Measurements from ENCODE around the gene SLC26A9. TPM values are rescaled to one million over a fixed set of nuclear protein-coding genes. Genes with fewer than 3 reads are reported as not detected.
A peak's percentile ranks its signal among the peaks of the same experiment; 100 is the strongest.

SLC26A9 gene
- total and polyA plus RNA-seq, 2 experiments from 2014 or later: not detected

DNA sequence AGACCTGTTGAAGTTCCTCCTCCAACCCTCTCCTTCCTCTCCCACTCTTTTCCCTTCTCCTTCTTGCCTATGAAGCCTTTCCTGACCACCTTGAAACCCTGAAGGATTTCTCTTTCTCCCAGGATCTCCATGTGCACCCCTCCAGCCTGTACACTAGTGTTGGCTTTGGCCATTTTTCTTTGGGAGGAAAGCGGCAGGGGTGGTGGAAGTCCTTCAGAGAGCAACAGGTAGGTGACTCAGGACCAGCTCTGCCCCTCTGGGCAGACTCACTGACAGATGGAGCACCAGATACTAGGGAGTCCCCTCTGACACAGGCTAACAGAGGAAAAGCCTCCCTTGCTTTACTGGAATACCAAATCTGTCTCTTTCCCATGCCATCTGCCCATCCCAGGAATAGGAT lies 4.6 kb downstream of the SLC26A9 start:
- peak overlapping the region; percentile 96; the same call in 1 of the 2 replicates for H2AFZ ChIP-seq
- no peak overlapping the region for H3K4me3 ChIP-seq
- H3K9me3 Mint-ChIP-seq: no peaks in the 10 kb centered on the region; the same call in 2 of the 3 replicates
- H3K4me3 Mint-ChIP-seq: no peak overlapping the region
- H3K4me1 ChIP-seq (ENCODE audit: insufficient read depth): peaks cover 11% of the 10 kb centered on the region
- H3K4me1 Mint-ChIP-seq: peaks cover 26% of the 10 kb centered on the region
- no peak overlapping the region for H3K27ac ChIP-seq (ENCODE audit: low read depth)
- TF ChIP-seq, protein P1, sequence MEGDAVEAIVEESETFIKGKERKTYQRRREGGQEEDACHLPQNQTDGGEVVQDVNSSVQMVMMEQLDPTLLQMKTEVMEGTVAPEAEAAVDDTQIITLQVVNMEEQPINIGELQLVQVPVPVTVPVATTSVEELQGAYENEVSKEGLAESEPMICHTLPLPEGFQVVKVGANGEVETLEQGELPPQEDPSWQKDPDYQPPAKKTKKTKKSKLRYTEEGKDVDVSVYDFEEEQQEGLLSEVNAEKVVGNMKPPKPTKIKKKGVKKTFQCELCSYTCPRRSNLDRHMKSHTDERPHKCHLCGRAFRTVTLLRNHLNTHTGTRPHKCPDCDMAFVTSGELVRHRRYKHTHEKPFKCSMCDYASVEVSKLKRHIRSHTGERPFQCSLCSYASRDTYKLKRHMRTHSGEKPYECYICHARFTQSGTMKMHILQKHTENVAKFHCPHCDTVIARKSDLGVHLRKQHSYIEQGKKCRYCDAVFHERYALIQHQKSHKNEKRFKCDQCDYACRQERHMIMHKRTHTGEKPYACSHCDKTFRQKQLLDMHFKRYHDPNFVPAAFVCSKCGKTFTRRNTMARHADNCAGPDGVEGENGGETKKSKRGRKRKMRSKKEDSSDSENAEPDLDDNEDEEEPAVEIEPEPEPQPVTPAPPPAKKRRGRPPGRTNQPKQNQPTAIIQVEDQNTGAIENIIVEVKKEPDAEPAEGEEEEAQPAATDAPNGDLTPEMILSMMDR (conservative IDR thresholded peaks at IDR 0.05; ENCODE audit: low read depth in 2 of 2): no peak
- no peak for TF ChIP-seq POLR2AphosphoS5 (IDR thresholded peaks at IDR 0.05; ENCODE audit: low read depth)
- TF ChIP-seq JUNB (IDR thresholded peaks at IDR 0.05; ENCODE audit: unreplicated experiment): no peak
- no peak for TF ChIP-seq EZH2phosphoT487 (IDR thresholded peaks at IDR 0.05; ENCODE audit: unreplicated experiment)
- TF ChIP-seq ZNF331 (CRISPR knock-in tag; IDR thresholded peaks at IDR 0.05; ENCODE audit: low read depth): no peak
- TF ChIP-seq CREB1 (CRISPR knock-in tag; IDR thresholded peaks at IDR 0.05; ENCODE audit: low read depth): no peak
- TF ChIP-seq STAT1 (IDR thresholded peaks at IDR 0.05; ENCODE audit: unreplicated experiment): no peak
- TF ChIP-seq, protein P2, sequence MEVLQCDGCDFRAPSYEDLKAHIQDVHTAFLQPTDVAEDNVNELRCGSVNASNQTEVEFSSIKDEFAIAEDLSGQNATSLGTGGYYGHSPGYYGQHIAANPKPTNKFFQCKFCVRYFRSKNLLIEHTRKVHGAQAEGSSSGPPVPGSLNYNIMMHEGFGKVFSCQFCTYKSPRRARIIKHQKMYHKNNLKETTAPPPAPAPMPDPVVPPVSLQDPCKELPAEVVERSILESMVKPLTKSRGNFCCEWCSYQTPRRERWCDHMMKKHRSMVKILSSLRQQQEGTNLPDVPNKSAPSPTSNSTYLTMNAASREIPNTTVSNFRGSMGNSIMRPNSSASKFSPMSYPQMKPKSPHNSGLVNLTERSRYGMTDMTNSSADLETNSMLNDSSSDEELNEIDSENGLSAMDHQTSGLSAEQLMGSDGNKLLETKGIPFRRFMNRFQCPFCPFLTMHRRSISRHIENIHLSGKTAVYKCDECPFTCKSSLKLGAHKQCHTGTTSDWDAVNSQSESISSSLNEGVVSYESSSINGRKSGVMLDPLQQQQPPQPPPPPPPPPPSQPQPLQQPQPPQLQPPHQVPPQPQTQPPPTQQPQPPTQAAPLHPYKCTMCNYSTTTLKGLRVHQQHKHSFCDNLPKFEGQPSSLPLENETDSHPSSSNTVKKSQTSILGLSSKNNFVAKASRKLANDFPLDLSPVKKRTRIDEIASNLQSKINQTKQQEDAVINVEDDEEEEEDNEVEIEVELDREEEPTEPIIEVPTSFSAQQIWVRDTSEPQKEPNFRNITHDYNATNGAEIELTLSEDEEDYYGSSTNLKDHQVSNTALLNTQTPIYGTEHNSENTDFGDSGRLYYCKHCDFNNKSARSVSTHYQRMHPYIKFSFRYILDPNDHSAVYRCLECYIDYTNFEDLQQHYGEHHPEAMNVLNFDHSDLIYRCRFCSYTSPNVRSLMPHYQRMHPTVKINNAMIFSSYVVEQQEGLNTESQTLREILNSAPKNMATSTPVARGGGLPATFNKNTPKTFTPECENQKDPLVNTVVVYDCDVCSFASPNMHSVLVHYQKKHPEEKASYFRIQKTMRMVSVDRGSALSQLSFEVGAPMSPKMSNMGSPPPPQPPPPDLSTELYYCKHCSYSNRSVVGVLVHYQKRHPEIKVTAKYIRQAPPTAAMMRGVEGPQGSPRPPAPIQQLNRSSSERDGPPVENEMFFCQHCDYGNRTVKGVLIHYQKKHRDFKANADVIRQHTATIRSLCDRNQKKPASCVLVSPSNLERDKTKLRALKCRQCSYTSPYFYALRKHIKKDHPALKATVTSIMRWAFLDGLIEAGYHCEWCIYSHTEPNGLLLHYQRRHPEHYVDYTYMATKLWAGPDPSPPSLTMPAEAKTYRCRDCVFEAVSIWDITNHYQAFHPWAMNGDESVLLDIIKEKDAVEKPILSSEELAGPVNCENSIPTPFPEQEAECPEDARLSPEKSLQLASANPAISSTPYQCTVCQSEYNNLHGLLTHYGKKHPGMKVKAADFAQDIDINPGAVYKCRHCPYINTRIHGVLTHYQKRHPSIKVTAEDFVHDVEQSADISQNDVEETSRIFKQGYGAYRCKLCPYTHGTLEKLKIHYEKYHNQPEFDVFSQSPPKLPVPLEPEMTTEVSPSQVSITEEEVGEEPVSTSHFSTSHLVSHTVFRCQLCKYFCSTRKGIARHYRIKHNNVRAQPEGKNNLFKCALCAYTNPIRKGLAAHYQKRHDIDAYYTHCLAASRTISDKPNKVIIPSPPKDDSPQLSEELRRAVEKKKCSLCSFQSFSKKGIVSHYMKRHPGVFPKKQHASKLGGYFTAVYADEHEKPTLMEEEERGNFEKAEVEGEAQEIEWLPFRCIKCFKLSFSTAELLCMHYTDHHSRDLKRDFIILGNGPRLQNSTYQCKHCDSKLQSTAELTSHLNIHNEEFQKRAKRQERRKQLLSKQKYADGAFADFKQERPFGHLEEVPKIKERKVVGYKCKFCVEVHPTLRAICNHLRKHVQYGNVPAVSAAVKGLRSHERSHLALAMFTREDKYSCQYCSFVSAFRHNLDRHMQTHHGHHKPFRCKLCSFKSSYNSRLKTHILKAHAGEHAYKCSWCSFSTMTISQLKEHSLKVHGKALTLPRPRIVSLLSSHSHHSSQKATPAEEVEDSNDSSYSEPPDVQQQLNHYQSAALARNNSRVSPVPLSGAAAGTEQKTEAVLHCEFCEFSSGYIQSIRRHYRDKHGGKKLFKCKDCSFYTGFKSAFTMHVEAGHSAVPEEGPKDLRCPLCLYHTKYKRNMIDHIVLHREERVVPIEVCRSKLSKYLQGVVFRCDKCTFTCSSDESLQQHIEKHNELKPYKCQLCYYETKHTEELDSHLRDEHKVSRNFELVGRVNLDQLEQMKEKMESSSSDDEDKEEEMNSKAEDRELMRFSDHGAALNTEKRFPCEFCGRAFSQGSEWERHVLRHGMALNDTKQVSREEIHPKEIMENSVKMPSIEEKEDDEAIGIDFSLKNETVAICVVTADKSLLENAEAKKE (CRISPR knock-in tag; IDR thresholded peaks at IDR 0.05): no peak
- no peak for DNase-seq (ENCODE audit: low spot score)
- peaks cover 8% of the 10 kb centered on the region for H3K9me2 ChIP-seq (ENCODE audit: insufficient read depth)
- no peaks in the 10 kb centered on the region for H3K36me3 Mint-ChIP-seq (ENCODE audit: low read depth)
- H4K20me1 ChIP-seq (replicated peaks; ENCODE audit: insufficient read depth): no peaks in the 10 kb centered on the region
- no peaks in the 10 kb centered on the region for H3K36me3 ChIP-seq (ENCODE audit: insufficient read depth)
- peaks cover 19% of the 10 kb centered on the region for H3K27me3 Mint-ChIP-seq (ENCODE audit: insufficient read depth, low read depth, poor library complexity)
- no peaks in the 10 kb centered on the region for H3K27me3 ChIP-seq (ENCODE audit: insufficient read depth)
- no peaks in the 10 kb centered on the region for H3F3A ChIP-seq (replicated peaks; ENCODE audit: low read depth)
- no peak overlapping the region for H3K4me2 ChIP-seq
- ATAC-seq: no peak
- no peak overlapping the region for H3K27ac Mint-ChIP-seq
- H3K79me2 ChIP-seq (replicated peaks; ENCODE audit: insufficient read depth): no peaks in the 10 kb centered on the region

Measured in GM23338 (cell line).